RWPE2 (cell line): ENCODE measurements around the gene LIPG.

Source experiments
- ATAC-seq: fragments of 200-7000 bp; cut with Tn5 transposase; 3 replicates; pipeline ENCODE4 v1.9.1; 2021; ENCODE audit warnings: low read depth
- DNase-seq: peaks from one replicate; pipeline ENCODE4 v3.0.0-alpha.2; 2020; ENCODE audit warnings: low spot score
- H3K27ac ChIP-seq: fragments of 450-650 bp; 2 replicates; pipeline ENCODE4 v1.5.1; 2017; ENCODE audit warnings: mild to moderate bottlenecking; ENCODE audit not compliant: poor library complexity, severe bottlenecking
- H3K27me3 ChIP-seq: fragments of 250-450 bp; sonication (Bioruptor Pico); 2 replicates; pipeline ENCODE4 v1.5.1; 2021; ENCODE audit warnings: mild to moderate bottlenecking, moderate library complexity; ENCODE audit not compliant: insufficient read depth, poor library complexity, severe bottlenecking
- H3K36me3 ChIP-seq: fragments of 250-450 bp; sonication (Bioruptor Pico); 2 replicates; pipeline ENCODE4 v1.5.1; 2020; ENCODE audit warnings: low read depth, mild to moderate bottlenecking, moderate library complexity
- H3K4me1 ChIP-seq: fragments of 250-450 bp; sonication (Bioruptor Pico); 2 replicates; pipeline ENCODE4 v1.5.1; 2021; ENCODE audit warnings: mild to moderate bottlenecking, moderate library complexity; ENCODE audit not compliant: insufficient read depth, poor library complexity, severe bottlenecking
- H3K4me3 ChIP-seq: fragments of 250-450 bp; sonication (Bioruptor Pico); 2 replicates; pipeline ENCODE4 v1.5.1; 2021; ENCODE audit warnings: mild to moderate bottlenecking, moderate library complexity; ENCODE audit not compliant: severe bottlenecking
- H3K9me3 ChIP-seq: fragments of 250-450 bp; sonication (Bioruptor Pico); 2 replicates; pipeline ENCODE4 v1.5.1; 2021; ENCODE audit warnings: mild to moderate bottlenecking, moderate library complexity; ENCODE audit not compliant: severe bottlenecking
- CTCF ChIP-seq: fragments of 450-650 bp; IDR thresholded peaks from one replicate; pipeline ENCODE4 v1.5.1; 2017; ENCODE audit warnings: mild to moderate bottlenecking, moderate library complexity; ENCODE audit not compliant: poor library complexity, severe bottlenecking

LIPG gene

GRCh38 chr18:49626842-49627467 is 65.1 kb downstream of the LIPG start:
- Histone ChIP-seq H3K9me3 (no peaks in the 10 kb centered on the region), H3K36me3 (no peaks in the 10 kb centered on the region), H3K27me3 (no peaks in the 10 kb centered on the region), H3K4me1 (no peaks in the 10 kb centered on the region), H3K27ac (no peak overlapping the region), H3K4me3 (no peak overlapping the region)
- DNase-seq (no peak), ATAC-seq (no peak)
- TF ChIP-seq CTCF = no peak

GRCh38 chr18:49628119-49628518 is 66.3 kb downstream of the LIPG start:
- TF ChIP-seq CTCF = no peak
- no peaks in the 10 kb centered on the region for H3K36me3 ChIP-seq
- H3K9me3 ChIP-seq = no peaks in the 10 kb centered on the region
- H3K27me3 ChIP-seq = no peaks in the 10 kb centered on the region
- DNase-seq = no peak
- H3K27ac ChIP-seq = no peak overlapping the region
- H3K4me1 ChIP-seq = no peaks in the 10 kb centered on the region
- H3K4me3 ChIP-seq = no peak overlapping the region
- 0 out of 3 replicates have a peak, but pooled peaks have one; percentile 33 for ATAC-seq

- no peak for TF ChIP-seq CTCF
- DNase-seq = no peak
- Histone ChIP-seq H3K27me3 (no peaks in the 10 kb centered on the region), H3K9me3 (no peaks in the 10 kb centered on the region), H3K4me3 (no peak overlapping the region), H3K4me1 (no peaks in the 10 kb centered on the region), H3K36me3 (no peaks in the 10 kb centered on the region), H3K27ac (no peak overlapping the region)
- no peak for ATAC-seq
Observed at GRCh38 chr18:49628881-49629795, 67.3 kb downstream of the LIPG start.

- DNase-seq (no peak), ATAC-seq (no peak)
- Histone ChIP-seq H3K4me3 (no peak overlapping the region), H3K4me1 (no peaks in the 10 kb centered on the region), H3K27me3 (no peaks in the 10 kb centered on the region), H3K36me3 (no peaks in the 10 kb centered on the region), H3K27ac (no peak overlapping the region), H3K9me3 (no peaks in the 10 kb centered on the region)
- TF ChIP-seq CTCF = no peak
Observed at GRCh38 chr18:49630246-49630699, 68.4 kb downstream of the LIPG start.
